Measurements from ENCODE around the gene PTPRA. TPM values are rescaled to one million over a fixed set of nuclear protein-coding genes. Genes with fewer than 3 reads are reported as not detected.

The PTPRA gene
- total RNA-seq, 1 experiment from 2014 or later, result 45.2 TPM

GRCh38 chr20:2834401-2835110 is 38.7 kb upstream of the PTPRA start:
- no peak overlapping the region for H4K8ac ChIP-seq (replicated peaks; ENCODE audit: insufficient read length, low read depth, low read length)
- no peak overlapping the region for H2AFZ ChIP-seq (ENCODE audit: low read length)
- no peak overlapping the region for H3K23ac ChIP-seq (ENCODE audit: insufficient read length, low read depth, low read length)
- no peaks in the 10 kb centered on the region for H3K79me1 ChIP-seq (ENCODE audit: insufficient read depth, low read depth, low read length, poor library complexity, severe bottlenecking)
- H4K20me1 ChIP-seq (ENCODE audit: control insufficient read depth, insufficient read depth, insufficient read length), result no peaks in the 10 kb centered on the region
- no peak for DNase-seq
- no CpG with 5 or more reads among the region's 14 CpGs for WGBS (ENCODE audit: extremely low coverage, insufficient read length, low lambda C conversion rate)
- Mint-ChIP-seq H3K36me3 (ENCODE audit: insufficient read depth in 1 of 3, low read depth in 3 of 3) (peaks cover 3 to 27% (median 22%) of the 10 kb centered on the region in 3 experiments), H3K27ac (no peak overlapping the region; a peak in 1 of 7 replicates), H3K4me3 (no peak overlapping the region), H3K27me3 (ENCODE audit: low read depth) (peaks cover 15% of the 10 kb centered on the region), H3K4me1 (peaks cover 3 to 4% of the 10 kb centered on the region in 2 experiments; a peak in 3 of 4 replicates), H3K9me3 (peaks cover 0 to 4% of the 10 kb centered on the region in 2 experiments; a peak in 1 of 5 replicates)
- no peaks in the 10 kb centered on the region for H3K4me1 ChIP-seq (ENCODE audit: insufficient read depth, low read length)
- no peak overlapping the region for H3K56ac ChIP-seq (ENCODE audit: insufficient read length, low read depth, low read length)
- H3K27me3 ChIP-seq (ENCODE audit: insufficient read depth, low read length), result peaks cover 4% of the 10 kb centered on the region; the same call in 1 of the 2 replicates
- no peak overlapping the region for H4K5ac ChIP-seq (ENCODE audit: insufficient read length, low read depth, low read length)
- H3K27ac ChIP-seq (ENCODE audit: insufficient read length, low read depth, low read length), result no peak overlapping the region
- H3T11ph ChIP-seq (ENCODE audit: low read length), result no peak overlapping the region
- no peak overlapping the region for H3K4ac ChIP-seq (ENCODE audit: low read depth, low read length)
- H2BK120ac ChIP-seq (ENCODE audit: low read depth, low read length, poor library complexity, severe bottlenecking), result no peak overlapping the region
- H2BK15ac ChIP-seq (ENCODE audit: low read depth, low read length), result no peak overlapping the region
- no peak overlapping the region for H3K9ac ChIP-seq (ENCODE audit: extremely low read depth, insufficient read length, low read length)
- no peak overlapping the region for H3K4me2 ChIP-seq (ENCODE audit: insufficient read depth, insufficient read length, low read length)
- H2BK12ac ChIP-seq (ENCODE audit: insufficient read length, low read depth, low read length), result no peak overlapping the region
- no peaks in the 10 kb centered on the region for H3K9me3 ChIP-seq (ENCODE audit: control insufficient read depth, low read depth, low read length)
- H3K23me2 ChIP-seq (ENCODE audit: insufficient read length, low read depth, low read length, poor library complexity, severe bottlenecking), result no peaks in the 10 kb centered on the region
- H2BK5ac ChIP-seq (ENCODE audit: insufficient read length, low read length), result no peak overlapping the region
- H2AK5ac ChIP-seq (ENCODE audit: insufficient read length, low read length), result no peak overlapping the region
- H4K91ac ChIP-seq (ENCODE audit: insufficient read length, low read depth, low read length), result no peak overlapping the region
- no peaks in the 10 kb centered on the region for H3K79me2 ChIP-seq (ENCODE audit: insufficient read depth, low read length)
- H3K18ac ChIP-seq (ENCODE audit: insufficient read length, low read depth, low read length), result no peak overlapping the region
- no peak overlapping the region for H2BK20ac ChIP-seq (ENCODE audit: low read depth, low read length, poor library complexity, severe bottlenecking)
- TF ChIP-seq CTCF (conservative IDR thresholded peaks at IDR 0.05), result no peak
- H3K14ac ChIP-seq (ENCODE audit: insufficient read depth, low read length), result no peak overlapping the region
